ENCODE data around the gene NFIA. TPM values are rescaled to one million over a fixed set of nuclear protein-coding genes. Genes with fewer than 3 reads are reported as not detected.

NFIA gene
- total RNA-seq, 2 experiments from 2014 or later: 0.98 to 1.1 TPM

DNA sequence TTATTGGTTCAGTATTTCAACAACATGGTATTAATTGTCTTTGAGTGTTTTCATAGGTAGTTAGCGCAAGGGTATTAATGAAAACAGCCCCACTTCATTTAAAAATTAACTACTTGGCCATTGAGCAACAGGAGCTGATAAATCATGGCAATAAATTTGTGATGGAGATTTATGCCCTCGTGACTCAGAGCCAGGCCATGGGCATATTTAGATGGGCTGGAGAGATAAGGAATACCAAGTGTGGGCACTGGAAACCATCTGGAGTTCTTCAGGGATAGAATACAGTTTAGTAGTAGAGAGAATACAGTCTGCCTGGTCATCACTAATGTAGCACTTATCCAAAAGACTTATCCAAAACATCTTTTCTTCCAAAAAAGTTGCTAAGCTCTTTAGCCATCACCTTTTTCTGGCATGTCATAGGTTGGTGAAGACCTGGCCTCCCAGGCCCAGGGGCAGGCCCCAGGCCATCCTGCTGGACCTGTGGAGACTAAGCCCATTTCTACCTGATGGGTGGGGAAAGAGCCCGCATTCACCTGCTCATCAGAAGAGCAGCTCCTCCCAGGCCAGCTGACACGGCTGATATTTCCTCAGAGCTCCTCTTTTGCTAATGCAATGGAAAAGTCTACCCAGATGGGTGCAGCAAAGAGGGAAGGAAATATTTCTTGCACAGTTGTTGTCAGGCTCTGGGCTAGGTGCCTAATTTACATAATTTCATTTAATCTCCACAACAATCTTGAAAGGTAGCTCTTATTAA, 404.6 kb downstream of the NFIA start:
- DNase-seq: no peak
- no peaks in the 10 kb centered on the region for H3K4me1 Mint-ChIP-seq (ENCODE audit: low read depth)
- no peaks in the 10 kb centered on the region for H3K36me3 Mint-ChIP-seq (ENCODE audit: low read depth)
- no peak overlapping the region for H3K27ac Mint-ChIP-seq
- no peaks in the 10 kb centered on the region for H3K9me3 Mint-ChIP-seq
- H3K27me3 Mint-ChIP-seq (ENCODE audit: low read depth): no peaks in the 10 kb centered on the region
- intact Hi-C loops (cut with micrococcal nuclease): no loop called here
- H3K4me3 Mint-ChIP-seq: no peak overlapping the region
- CTCF ChIA-PET: interaction anchor here (1.0 to 1.3 kb wide), 2 partner anchors 17 to 102 kb away, joined by 3 to 4 read pairs; no protein-coding TSS in a partner anchor

DNA sequence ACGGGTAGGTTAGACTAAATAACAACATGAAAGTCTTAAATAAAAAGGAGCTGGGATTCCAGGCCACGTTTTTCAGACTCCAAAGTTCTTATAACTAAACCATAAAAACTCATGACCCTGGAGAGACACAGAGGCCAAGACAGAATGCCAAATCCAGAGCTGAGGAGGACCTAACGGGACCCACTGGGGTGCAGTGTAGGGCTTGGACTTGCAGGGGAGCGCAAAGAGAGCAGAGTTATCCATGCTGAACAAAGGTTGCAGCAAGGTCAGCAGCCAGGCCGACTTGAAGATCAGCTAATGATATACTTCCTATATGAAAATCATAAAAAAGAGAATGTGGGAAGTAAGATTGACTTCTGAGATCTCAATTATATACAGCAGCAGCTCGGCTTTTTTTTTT, 405.4 kb downstream of the NFIA start:
- CTCF ChIA-PET: interaction anchor here (0.6 to 1.3 kb wide), 3 partner anchors 16 to 202 kb away, joined by 3 to 4 read pairs (median 3); no protein-coding TSS in a partner anchor
- Mint-ChIP-seq H3K36me3 (ENCODE audit: low read depth) (no peaks in the 10 kb centered on the region), H3K9me3 (no peaks in the 10 kb centered on the region), H3K27me3 (ENCODE audit: low read depth) (no peaks in the 10 kb centered on the region), H3K4me3 (no peak overlapping the region), H3K4me1 (ENCODE audit: low read depth) (no peaks in the 10 kb centered on the region), H3K27ac (no peak overlapping the region)
- intact Hi-C loops (cut with micrococcal nuclease): no loop called here
- DNase-seq: no peak

DNA sequence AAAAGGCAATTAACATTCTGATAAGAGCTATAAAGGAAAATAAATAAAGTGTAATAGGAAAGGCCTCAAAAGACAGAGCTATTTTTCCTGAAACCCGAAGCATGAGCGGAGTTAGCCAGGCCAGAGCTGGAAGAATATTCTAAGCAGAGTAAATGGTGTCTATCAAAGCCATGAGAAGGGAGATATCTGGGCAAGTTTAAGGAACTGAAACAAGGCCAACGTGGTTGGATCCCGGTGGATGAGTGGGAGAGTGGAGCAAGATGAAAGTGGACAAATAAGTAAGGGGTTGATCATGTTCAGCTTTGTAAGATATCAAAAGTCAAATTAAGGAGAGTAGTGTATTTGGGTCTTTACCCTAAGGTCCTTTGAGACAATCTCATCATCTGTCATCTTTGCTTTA, 408.6 kb downstream of the NFIA start:
- no peak for DNase-seq
- no peaks in the 10 kb centered on the region for H3K9me3 Mint-ChIP-seq
- CTCF ChIA-PET: interaction anchor here (0.6 kb wide), 1 partner anchor 16 kb away, joined by 3 read pairs; no protein-coding TSS in a partner anchor
- no peaks in the 10 kb centered on the region for H3K4me1 Mint-ChIP-seq (ENCODE audit: low read depth)
- no peaks in the 10 kb centered on the region for H3K27me3 Mint-ChIP-seq (ENCODE audit: low read depth)
- intact Hi-C loops (cut with micrococcal nuclease): no loop called here
- no peaks in the 10 kb centered on the region for H3K36me3 Mint-ChIP-seq (ENCODE audit: low read depth)
- no peak overlapping the region for H3K27ac Mint-ChIP-seq
- no peak overlapping the region for H3K4me3 Mint-ChIP-seq

DNA sequence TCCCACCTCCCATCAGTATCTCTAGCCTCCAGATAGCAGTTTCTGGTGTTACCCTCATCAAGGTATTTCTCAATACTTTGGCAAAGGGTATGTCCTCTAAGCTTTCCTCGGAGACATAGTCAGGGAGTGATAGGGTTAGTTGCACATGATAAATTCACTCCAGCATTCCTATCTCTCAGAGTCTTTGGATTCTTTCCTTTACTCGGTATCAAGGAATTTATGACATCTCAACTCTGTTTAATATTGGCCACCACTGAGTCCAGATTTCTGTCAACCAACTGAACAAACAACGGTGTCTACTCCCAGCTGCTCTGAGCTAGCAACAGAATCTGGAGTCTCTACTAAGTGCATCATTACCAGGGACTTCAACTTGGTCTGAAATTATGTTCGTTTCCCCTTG, 409.1 kb downstream of the NFIA start:
- CTCF ChIA-PET: no interaction called here
- H3K9me3 Mint-ChIP-seq: no peaks in the 10 kb centered on the region

DNA sequence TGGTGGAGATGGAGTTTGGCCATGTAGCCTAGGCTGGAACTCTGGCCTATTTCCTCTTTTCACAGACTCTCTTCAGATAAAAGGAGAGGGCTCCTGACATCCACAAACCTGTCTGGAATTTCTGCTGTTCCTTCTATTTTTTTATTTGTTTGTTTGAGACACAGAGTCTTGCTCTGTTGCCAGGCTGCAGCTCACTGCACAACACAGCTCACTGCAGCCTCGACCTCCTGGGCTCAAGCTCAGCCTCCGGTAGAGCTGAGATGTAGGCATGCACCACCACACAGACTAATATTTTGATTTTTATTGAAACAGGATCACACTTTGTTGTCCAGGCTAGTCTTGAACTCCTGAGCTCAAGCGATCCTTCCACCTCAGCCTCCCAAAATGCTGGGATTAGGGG, 411.6 kb downstream of the NFIA start:
- H3K27ac Mint-ChIP-seq: no peak overlapping the region
- no peak for DNase-seq
- intact Hi-C loops (cut with micrococcal nuclease): no loop called here
- no peaks in the 10 kb centered on the region for H3K4me1 Mint-ChIP-seq (ENCODE audit: low read depth)
- CTCF ChIA-PET: no interaction called here
- H3K4me3 Mint-ChIP-seq: no peak overlapping the region
- H3K27me3 Mint-ChIP-seq (ENCODE audit: low read depth): no peaks in the 10 kb centered on the region
- H3K9me3 Mint-ChIP-seq: no peaks in the 10 kb centered on the region
- H3K36me3 Mint-ChIP-seq (ENCODE audit: low read depth): no peaks in the 10 kb centered on the region

More for the DNA sequence above, 409.1 kb downstream of the NFIA start:
- intact Hi-C loops (cut with micrococcal nuclease): no loop called here
- no peaks in the 10 kb centered on the region for H3K4me1 Mint-ChIP-seq (ENCODE audit: low read depth)
- no peaks in the 10 kb centered on the region for H3K27me3 Mint-ChIP-seq (ENCODE audit: low read depth)
- no peak overlapping the region for H3K27ac Mint-ChIP-seq
- H3K4me3 Mint-ChIP-seq: no peak overlapping the region
- DNase-seq: no peak
- no peaks in the 10 kb centered on the region for H3K36me3 Mint-ChIP-seq (ENCODE audit: low read depth)

DNA sequence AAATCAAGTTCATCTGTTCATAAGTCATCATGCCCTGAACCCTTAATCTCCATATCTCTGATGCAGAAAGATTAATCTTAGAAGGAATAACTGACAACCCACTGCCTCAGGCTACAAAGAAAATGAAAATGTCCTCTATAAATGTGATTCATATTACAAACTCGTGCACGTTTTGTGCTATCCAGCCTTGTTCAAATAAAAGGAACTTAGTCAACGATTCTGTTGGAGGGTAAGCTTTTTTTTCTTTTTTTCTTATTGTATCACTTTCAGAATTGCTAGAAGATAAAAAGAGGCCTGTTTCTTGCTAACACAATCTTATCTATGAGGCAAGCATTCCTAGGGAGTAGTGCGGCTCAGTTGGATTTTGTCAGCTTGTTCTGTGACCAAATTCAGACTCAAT, 414.1 kb downstream of the NFIA start:
- CTCF ChIA-PET: no interaction called here
- Mint-ChIP-seq H3K36me3 (ENCODE audit: low read depth) (no peaks in the 10 kb centered on the region), H3K4me1 (ENCODE audit: low read depth) (no peaks in the 10 kb centered on the region), H3K4me3 (no peak overlapping the region), H3K27ac (no peak overlapping the region), H3K9me3 (no peaks in the 10 kb centered on the region), H3K27me3 (ENCODE audit: low read depth) (no peaks in the 10 kb centered on the region)
- no peak for DNase-seq
- intact Hi-C loops (cut with micrococcal nuclease): no loop called here

DNA sequence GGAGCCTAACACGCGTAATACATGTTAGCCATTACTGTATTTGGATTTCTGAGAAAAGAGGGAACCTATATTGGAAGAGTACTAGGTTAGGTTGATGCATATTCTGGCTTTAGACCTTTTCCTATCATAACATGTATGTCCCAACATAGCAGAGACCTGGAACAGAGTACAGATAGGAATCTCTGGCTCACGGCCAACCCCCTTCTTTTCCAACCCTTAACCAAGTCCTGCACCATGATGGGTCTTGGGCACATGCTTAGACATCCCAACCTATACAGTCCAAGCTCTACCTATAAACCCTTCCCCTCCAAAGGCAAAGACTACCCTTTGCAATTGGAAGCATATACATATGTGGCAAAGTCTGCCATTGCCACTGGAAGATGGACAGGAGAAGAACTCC, 414.7 kb downstream of the NFIA start:
- CTCF ChIA-PET: no interaction called here
- Mint-ChIP-seq H3K27ac (no peak overlapping the region), H3K27me3 (ENCODE audit: low read depth) (no peaks in the 10 kb centered on the region), H3K36me3 (ENCODE audit: low read depth) (no peaks in the 10 kb centered on the region), H3K9me3 (no peaks in the 10 kb centered on the region), H3K4me1 (ENCODE audit: low read depth) (no peaks in the 10 kb centered on the region), H3K4me3 (no peak overlapping the region)
- no peak for DNase-seq
- intact Hi-C loops (cut with micrococcal nuclease): no loop called here

DNA sequence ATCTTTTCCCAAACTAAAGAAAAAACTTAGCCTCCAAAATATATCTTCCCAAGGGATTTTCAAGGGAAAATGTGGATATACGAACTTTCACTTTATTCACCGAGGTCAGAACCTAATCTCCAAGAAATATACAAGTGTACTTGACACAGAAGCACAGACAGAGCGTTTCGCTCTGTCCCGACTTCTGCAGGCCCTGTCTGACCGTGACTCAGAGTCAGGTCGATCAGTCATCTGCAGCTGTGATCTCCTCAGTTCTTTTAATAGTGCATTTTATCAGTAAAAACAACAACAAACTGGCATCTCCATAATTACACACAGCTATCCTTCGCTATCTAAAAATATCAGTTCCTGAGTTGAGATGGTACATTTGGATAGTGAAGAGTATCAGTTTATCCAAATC, 416.0 kb downstream of the NFIA start:
- DNase-seq: no peak
- no peaks in the 10 kb centered on the region for H3K9me3 Mint-ChIP-seq
- no peaks in the 10 kb centered on the region for H3K4me1 Mint-ChIP-seq (ENCODE audit: low read depth)
- intact Hi-C loops (cut with micrococcal nuclease): no loop called here
- CTCF ChIA-PET: interaction anchor here (1.0 to 1.5 kb wide), 2 partner anchors 14 to 448 kb away, joined by 3 read pairs; no protein-coding TSS in a partner anchor
- H3K4me3 Mint-ChIP-seq: no peak overlapping the region
- H3K36me3 Mint-ChIP-seq (ENCODE audit: low read depth): no peaks in the 10 kb centered on the region
- H3K27me3 Mint-ChIP-seq (ENCODE audit: low read depth): peaks cover 2% of the 10 kb centered on the region
- H3K27ac Mint-ChIP-seq: no peak overlapping the region

DNA sequence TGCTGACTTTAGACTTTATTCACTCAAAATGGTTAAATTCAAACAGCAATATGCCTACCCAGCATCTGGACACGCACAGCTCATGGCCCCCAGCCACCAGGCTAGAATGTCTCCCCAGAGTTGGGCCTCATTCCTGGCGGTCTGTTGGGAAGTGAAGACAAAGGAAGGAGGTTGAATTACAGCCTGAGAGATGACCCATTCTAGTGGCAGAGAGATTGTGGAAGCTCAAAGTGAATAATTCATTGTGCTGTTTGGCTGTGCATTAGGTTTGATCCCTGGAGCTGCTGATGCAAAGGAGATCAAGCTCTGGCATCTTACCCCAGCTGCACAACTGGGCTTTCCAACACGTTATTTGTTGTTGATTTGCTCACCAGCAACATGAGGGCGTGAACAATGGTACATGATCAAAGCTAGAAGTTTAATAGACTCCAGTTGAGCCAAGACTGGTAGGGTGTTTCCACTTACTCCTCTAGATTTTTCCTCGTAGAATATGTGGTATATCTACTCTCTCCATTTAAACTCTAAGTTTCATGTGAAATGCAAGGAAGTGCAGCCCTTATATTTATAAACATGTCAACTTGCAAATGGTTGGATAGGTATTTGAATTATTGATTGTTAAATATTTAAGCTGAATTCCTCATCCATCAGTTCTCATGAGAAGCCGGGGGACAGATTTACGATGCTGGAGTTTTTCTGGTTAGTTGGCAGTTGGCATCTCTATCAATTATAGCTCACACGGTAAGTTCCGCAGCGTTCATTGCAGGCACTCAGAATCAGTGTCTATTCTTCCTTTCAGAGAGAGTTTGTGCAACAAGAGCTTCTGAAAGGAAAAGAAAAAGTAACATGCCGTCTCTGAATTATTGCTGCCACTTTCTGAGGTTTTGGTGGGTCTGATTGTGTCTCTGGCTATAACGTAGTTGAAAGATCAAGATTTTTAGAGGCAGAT, 419.9 kb downstream of the NFIA start:
- Mint-ChIP-seq H3K4me1 (ENCODE audit: low read depth) (no peaks in the 10 kb centered on the region), H3K36me3 (ENCODE audit: low read depth) (no peaks in the 10 kb centered on the region), H3K4me3 (no peak overlapping the region), H3K27ac (no peak overlapping the region), H3K27me3 (ENCODE audit: low read depth) (peaks cover 6% of the 10 kb centered on the region), H3K9me3 (no peaks in the 10 kb centered on the region)
- intact Hi-C loops (cut with micrococcal nuclease): no loop called here
- CTCF ChIA-PET: interaction anchor here (0.6 kb wide), 1 partner anchor 461 kb away, joined by 3 read pairs; no protein-coding TSS in a partner anchor
- no peak for DNase-seq

DNA sequence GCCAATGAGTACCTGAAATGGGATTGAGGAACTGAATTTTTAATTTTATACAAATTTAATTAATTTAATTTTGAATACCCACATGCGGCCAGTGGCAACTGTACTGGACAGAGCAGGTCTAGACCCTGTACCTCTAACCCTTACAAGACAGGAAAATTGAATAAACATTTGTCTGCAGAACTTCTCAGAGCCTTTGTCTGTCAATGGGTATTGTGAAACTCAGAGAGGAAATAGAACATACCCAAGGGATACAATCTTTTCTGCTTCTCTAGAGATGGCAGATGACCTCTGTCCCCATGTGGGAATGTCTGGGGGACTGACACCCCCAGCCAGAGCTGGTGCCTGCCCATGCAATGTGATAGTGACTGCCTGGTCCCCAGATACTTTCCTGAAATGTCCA, 421.9 kb downstream of the NFIA start:
- CTCF ChIA-PET: no interaction called here
- Mint-ChIP-seq H3K4me1 (ENCODE audit: low read depth) (no peaks in the 10 kb centered on the region), H3K27ac (no peak overlapping the region), H3K4me3 (no peak overlapping the region), H3K9me3 (no peaks in the 10 kb centered on the region), H3K27me3 (ENCODE audit: low read depth) (peaks cover 8% of the 10 kb centered on the region), H3K36me3 (ENCODE audit: low read depth) (no peaks in the 10 kb centered on the region)
- no peak for DNase-seq
- intact Hi-C loops (cut with micrococcal nuclease): no loop called here

DNA sequence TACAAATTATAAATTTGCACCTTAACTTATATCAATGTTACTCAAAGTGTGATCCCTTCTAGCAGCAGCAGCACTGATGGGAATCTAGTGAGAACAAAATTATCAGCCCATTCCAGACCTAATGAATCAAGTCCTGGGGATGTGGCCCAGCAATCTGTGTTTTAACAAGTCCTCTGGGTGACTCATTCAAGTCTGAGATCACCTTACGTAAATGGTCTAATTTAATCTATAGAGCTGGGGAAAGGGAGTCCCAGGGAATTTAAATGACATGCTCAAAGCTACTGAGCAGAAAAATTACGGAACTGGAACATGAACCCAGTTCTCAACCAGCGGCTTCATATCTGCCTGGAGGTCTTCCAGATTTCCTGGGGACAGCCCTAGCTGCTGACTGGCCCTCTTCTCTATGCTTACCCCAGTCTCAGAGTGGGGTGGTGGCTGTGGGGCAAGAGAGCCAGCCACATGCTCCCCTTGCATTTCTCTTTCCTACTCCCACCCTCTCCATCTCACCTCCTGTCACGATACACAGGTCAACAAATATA, 422.6 kb downstream of the NFIA start:
- no peaks in the 10 kb centered on the region for H3K4me1 Mint-ChIP-seq (ENCODE audit: low read depth)
- H3K27me3 Mint-ChIP-seq (ENCODE audit: low read depth): peaks cover 8% of the 10 kb centered on the region
- H3K4me3 Mint-ChIP-seq: no peak overlapping the region
- CTCF ChIA-PET: no interaction called here
- no peak for DNase-seq
- H3K27ac Mint-ChIP-seq: no peak overlapping the region
- no peaks in the 10 kb centered on the region for H3K9me3 Mint-ChIP-seq
- intact Hi-C loops (cut with micrococcal nuclease): no loop called here
- H3K36me3 Mint-ChIP-seq (ENCODE audit: low read depth): no peaks in the 10 kb centered on the region

DNA sequence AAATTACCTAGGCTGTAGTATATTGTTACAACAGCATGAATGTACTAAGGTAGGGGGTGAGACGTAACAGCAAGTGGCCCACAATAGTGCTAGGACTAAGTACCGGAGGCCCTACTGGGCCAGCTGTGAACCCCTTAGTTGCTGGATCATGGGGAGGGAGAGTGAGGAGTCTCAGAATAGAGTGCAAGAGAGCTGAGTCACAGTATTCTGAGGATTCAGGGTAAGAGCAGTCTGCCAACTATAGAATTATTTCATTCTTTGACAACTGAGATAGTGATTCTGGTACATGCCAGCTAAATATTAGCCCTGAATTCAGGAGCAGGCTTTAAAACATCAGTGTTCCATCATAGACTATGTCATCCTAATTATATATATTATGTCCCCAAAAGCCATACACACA, 423.9 kb downstream of the NFIA start:
- no peaks in the 10 kb centered on the region for H3K36me3 Mint-ChIP-seq (ENCODE audit: low read depth)
- H3K9me3 Mint-ChIP-seq: no peaks in the 10 kb centered on the region

More for the DNA sequence above, 423.9 kb downstream of the NFIA start:
- Mint-ChIP-seq H3K27me3 (ENCODE audit: low read depth) (peaks cover 8% of the 10 kb centered on the region), H3K4me3 (no peak overlapping the region), H3K27ac (no peak overlapping the region), H3K4me1 (ENCODE audit: low read depth) (no peaks in the 10 kb centered on the region)
- CTCF ChIA-PET: no interaction called here
- DNase-seq: no peak
- intact Hi-C loops (cut with micrococcal nuclease): no loop called here
